PC-3 (cell line): ENCODE results near the gene LUZP4.

Source experiments
- CTCF ChIP-seq: fragments of 300-600 bp; sonication (generic); conservative IDR thresholded peaks from 2 replicates; pipeline ENCODE4 v1.5.1; 2017; ENCODE audit warnings: antibody characterized with exemption, low read depth, mild to moderate bottlenecking, low read length
- EZH2 ChIP-seq: fragments of 300-600 bp; sonication (generic); IDR thresholded peaks from one replicate; pipeline ENCODE4 v1.6.1; 2017; ENCODE audit warnings: antibody characterized with exemption, mild to moderate bottlenecking, low read length; ENCODE audit not compliant: unreplicated experiment
- EZH2phosphoT487 ChIP-seq: fragments of 300-600 bp; sonication (generic); IDR thresholded peaks from 2 replicates; pipeline ENCODE4 v1.6.1; 2018; ENCODE audit warnings: mild to moderate bottlenecking, antibody characterized with exemption, low read length, borderline replicate concordance

- no peak for TF ChIP-seq EZH2
- no peak for TF ChIP-seq CTCF
- TF ChIP-seq EZH2phosphoT487: no peak
These were observed 34.5 kb upstream of the LUZP4 start for GRCh38 chrX:115255003-115255402.
